Glomerular visceral epithelial cell (primary cell): ENCODE measurements around the gene MORC3.
"Not testable (repeated sequence)": the region's sequence is repeated elsewhere in the genome, so short reads cannot be mapped to it uniquely, and the experiment has no call there.

ENCODE experiments used
- DNase-seq: peaks from one replicate; pipeline ENCODE4 v3.0.0-alpha.2; 2016; ENCODE audit errors: extremely low spot score

The MORC3 gene

GRCh38 chr21:36319767-36320420 is at the start of gene MORC3:
Gene MORC3 (plus strand): TSS chr21:36320197. CDS start chr21:36320265, 68 bp downstream.
- DNase-seq: peak; percentile 100

- not testable (repeated sequence) for DNase-seq
Measured at GRCh38 chr21:36270786-36271695, 49.0 kb upstream of the MORC3 start.

- no peak for DNase-seq
Measured at GRCh38 chr21:36274128-36274527, 45.9 kb upstream of the MORC3 start.

GRCh38 chr21:36282568-36283230 is 37.3 kb upstream of the MORC3 start:
- peak; percentile 33 for DNase-seq

GRCh38 chr21:36283231-36283622 is 36.8 kb upstream of the MORC3 start:
- DNase-seq: not testable (repeated sequence)

GRCh38 chr21:36288651-36289243 is 31.2 kb upstream of the MORC3 start:
- DNase-seq: no peak

- no peak for DNase-seq
Measured at GRCh38 chr21:36291509-36291908, 28.5 kb upstream of the MORC3 start.

GRCh38 chr21:36297406-36297937 is 22.5 kb upstream of the MORC3 start:
- no peak for DNase-seq

- peak; percentile 25 for DNase-seq
Measured at GRCh38 chr21:36297938-36298572, 21.9 kb upstream of the MORC3 start.

- no peak for DNase-seq
Measured at GRCh38 chr21:36306872-36307534, 13.0 kb upstream of the MORC3 start.

GRCh38 chr21:36310016-36310415 is 10.0 kb upstream of the MORC3 start:
- no peak for DNase-seq

- not testable (repeated sequence) for DNase-seq
Measured at GRCh38 chr21:36313446-36313845, 6.6 kb upstream of the MORC3 start.

GRCh38 chr21:36316045-36316444 is 4.0 kb upstream of the MORC3 start:
- not testable (repeated sequence) for DNase-seq

GRCh38 chr21:36316872-36317484 is 3.0 kb upstream of the MORC3 start:
- DNase-seq: no peak

GRCh38 chr21:36319406-36319766 is 611 bp upstream of the MORC3 start:
- not testable (repeated sequence) for DNase-seq

GRCh38 chr21:36320421-36321324 is 676 bp downstream of the MORC3 start:
- peak; percentile 78 for DNase-seq

- peak; percentile 41 for DNase-seq
Measured at GRCh38 chr21:36321325-36322082, 1.5 kb downstream of the MORC3 start.

- DNase-seq: no peak
Measured at GRCh38 chr21:36322083-36322424, 2.1 kb downstream of the MORC3 start.

GRCh38 chr21:36323032-36323431 is 3.0 kb downstream of the MORC3 start:
- no peak for DNase-seq
